WERI-Rb-1 (cell line): ENCODE measurements around the gene OGFOD1.

ENCODE experiments used
- DNase-seq: peaks from one replicate; pipeline ENCODE4 v3.0.0-alpha.2; 2020
- H3K27ac ChIP-seq: fragments of 250-450 bp; sonication (Bioruptor Pico); 2 replicates; pipeline ENCODE4 v1.5.1; 2020; ENCODE audit warnings: mild to moderate bottlenecking, moderate library complexity
- H3K27me3 ChIP-seq: fragments of 250-450 bp; sonication (Bioruptor Pico); 2 replicates; pipeline ENCODE4 v1.5.1; 2021; ENCODE audit warnings: mild to moderate bottlenecking, low read depth, moderate library complexity; ENCODE audit not compliant: insufficient read depth, severe bottlenecking
- H3K36me3 ChIP-seq: fragments of 250-450 bp; sonication (Bioruptor Pico); 2 replicates; pipeline ENCODE4 v1.5.1; 2020; ENCODE audit warnings: mild to moderate bottlenecking, moderate library complexity
- H3K4me3 ChIP-seq: 2 replicates; pipeline ENCODE4 v1.5.1; 2011; ENCODE audit warnings: low read depth, mild to moderate bottlenecking, control low read depth, low read length
- H3K9me3 ChIP-seq: fragments of 250-450 bp; sonication (Bioruptor Pico); 2 replicates; pipeline ENCODE4 v1.5.1; 2021; ENCODE audit warnings: mild to moderate bottlenecking, moderate library complexity; ENCODE audit not compliant: severe bottlenecking
- CTCF ChIP-seq: IDR thresholded peaks from 2 replicates; pipeline ENCODE4 v1.5.1; 2011; ENCODE audit warnings: low read depth, mild to moderate bottlenecking, control low read depth, inconsistent platforms, low read length

Gene OGFOD1

DNA sequence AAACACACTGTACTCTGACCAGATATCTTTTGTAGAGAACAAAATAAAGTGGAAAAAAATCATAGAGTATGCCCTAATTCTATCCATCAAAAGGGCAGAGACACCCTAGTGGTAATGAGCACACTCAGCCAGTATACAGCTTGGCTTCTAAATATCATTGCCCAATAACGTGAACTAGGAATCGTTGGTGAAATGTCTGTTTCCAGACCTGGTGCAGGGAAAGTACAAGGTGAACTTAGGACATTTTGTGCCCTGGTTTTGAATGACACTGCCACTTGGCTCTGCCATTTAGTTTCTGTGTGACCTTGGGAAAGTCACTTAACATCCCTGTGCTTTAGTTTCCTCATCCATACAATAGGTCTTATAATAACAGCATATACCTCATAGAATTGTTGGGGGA is 39.7 kb upstream of the OGFOD1 start:
- H3K36me3 ChIP-seq: peaks cover 32% of the 10 kb centered on the region
- H3K27ac ChIP-seq: no peak overlapping the region
- TF ChIP-seq CTCF: no peak
- no peak overlapping the region for H3K4me3 ChIP-seq
- no peaks in the 10 kb centered on the region for H3K9me3 ChIP-seq
- H3K27me3 ChIP-seq: no peaks in the 10 kb centered on the region
- no peak for DNase-seq

- H3K9me3 ChIP-seq: no peaks in the 10 kb centered on the region
- no peak for DNase-seq
- H3K36me3 ChIP-seq: peaks cover 24% of the 10 kb centered on the region
- TF ChIP-seq CTCF: no peak
- no peaks in the 10 kb centered on the region for H3K27me3 ChIP-seq
- H3K4me3 ChIP-seq: no peak overlapping the region
- H3K27ac ChIP-seq: no peak overlapping the region
Observed at GRCh38 chr16:56413381-56413780, 38.0 kb upstream of the OGFOD1 start.

DNA sequence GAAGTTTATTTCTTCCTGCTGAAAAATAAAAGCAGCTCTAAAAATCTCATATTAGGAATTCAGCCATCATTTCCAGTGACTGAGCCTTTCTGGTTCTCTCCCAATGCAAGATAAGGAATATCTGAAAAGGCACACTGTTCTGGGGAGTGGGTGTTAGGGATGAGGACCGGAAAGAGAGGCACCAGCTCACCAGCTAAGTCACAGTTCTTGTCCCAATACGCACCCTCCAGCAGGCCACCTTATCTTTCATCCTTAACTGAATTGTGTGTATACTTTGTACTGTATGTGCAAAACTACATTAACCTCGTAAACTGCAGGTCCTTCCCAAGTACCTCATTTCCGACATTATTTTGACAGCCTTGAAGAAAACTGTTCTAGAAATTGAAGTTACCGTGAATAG is 37.0 kb upstream of the OGFOD1 start:
- DNase-seq: no peak
- Histone ChIP-seq H3K9me3 (no peaks in the 10 kb centered on the region), H3K27me3 (no peaks in the 10 kb centered on the region), H3K27ac (no peak overlapping the region), H3K4me3 (no peak overlapping the region), H3K36me3 (peaks cover 19% of the 10 kb centered on the region)
- no peak for TF ChIP-seq CTCF

DNA sequence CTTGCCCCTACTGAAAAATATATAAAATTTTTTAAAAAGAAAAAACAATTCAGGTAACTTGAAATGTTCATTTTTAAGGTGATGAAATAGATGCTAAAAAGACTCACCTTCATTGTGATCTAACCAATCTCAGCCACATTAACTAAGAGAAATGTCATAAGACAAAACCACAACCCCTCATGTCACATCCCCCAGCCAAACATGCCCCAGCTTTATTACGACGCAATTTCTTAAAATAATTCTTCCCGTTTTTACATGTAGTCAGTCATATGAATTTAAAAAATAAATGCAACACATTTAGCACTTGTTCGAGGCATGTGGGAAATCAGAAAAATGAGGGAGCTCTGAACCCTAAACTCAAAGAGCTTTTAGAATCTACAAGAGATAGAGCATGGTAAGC is 35.5 kb upstream of the OGFOD1 start:
- Histone ChIP-seq H3K27ac (no peak overlapping the region), H3K4me3 (no peak overlapping the region)

GRCh38 chr16:56417138-56417537 is 34.2 kb upstream of the OGFOD1 start:
- TF ChIP-seq CTCF: no peak
- no peak overlapping the region for H3K27ac ChIP-seq
- DNase-seq: no peak
- H3K4me3 ChIP-seq: no peak overlapping the region
- no peaks in the 10 kb centered on the region for H3K9me3 ChIP-seq
- H3K36me3 ChIP-seq: peaks cover 9% of the 10 kb centered on the region
- H3K27me3 ChIP-seq: no peaks in the 10 kb centered on the region

More for the DNA sequence above, 35.5 kb upstream of the OGFOD1 start:
- H3K36me3 ChIP-seq: peaks cover 19% of the 10 kb centered on the region
- no peaks in the 10 kb centered on the region for H3K9me3 ChIP-seq
- no peak for DNase-seq
- no peak for TF ChIP-seq CTCF
- H3K27me3 ChIP-seq: no peaks in the 10 kb centered on the region

DNA sequence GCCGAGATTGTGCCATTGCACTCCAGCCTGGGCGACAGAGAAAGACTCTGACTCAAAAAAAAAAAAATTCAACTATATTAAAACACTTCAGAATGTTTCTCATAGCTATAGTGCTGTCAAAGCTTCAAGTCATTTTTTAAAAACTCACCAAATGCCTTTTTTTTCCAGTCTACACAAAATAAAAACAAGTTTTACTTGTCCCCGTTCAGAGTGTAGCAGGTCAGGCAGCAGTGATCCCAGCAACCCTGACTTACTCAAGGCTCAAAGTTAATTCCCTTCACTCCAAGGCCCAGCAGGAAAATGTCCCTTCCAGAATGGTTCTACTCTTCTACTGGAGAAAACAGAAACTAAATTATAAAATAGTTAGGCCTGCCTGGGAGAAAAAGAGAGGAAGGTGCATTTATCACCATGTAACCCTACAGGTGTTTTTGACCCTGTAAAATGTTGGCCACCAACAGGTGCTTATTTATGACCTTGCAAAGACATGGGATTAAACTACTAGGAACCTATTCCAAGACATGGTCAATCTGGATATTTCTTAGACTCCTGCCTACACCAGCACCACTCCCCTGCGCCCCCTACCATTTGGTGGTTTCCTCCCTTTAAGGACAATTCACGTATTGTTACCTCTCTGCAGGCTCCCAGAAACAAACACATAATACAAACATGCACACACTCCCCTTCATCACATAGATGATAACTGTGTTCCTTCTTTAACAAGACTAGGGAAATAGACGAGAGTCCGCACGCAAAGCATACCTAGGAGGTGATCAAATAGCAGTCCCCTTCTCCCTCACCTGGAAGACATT is 31.4 kb upstream of the OGFOD1 start:
- no peak for DNase-seq
- no peak overlapping the region for H3K4me3 ChIP-seq
- TF ChIP-seq CTCF: no peak
- no peaks in the 10 kb centered on the region for H3K27me3 ChIP-seq
- no peaks in the 10 kb centered on the region for H3K36me3 ChIP-seq
- no peak overlapping the region for H3K27ac ChIP-seq
- no peaks in the 10 kb centered on the region for H3K9me3 ChIP-seq
